ENCODE results near the gene FMNL2.

Gene FMNL2

DNA sequence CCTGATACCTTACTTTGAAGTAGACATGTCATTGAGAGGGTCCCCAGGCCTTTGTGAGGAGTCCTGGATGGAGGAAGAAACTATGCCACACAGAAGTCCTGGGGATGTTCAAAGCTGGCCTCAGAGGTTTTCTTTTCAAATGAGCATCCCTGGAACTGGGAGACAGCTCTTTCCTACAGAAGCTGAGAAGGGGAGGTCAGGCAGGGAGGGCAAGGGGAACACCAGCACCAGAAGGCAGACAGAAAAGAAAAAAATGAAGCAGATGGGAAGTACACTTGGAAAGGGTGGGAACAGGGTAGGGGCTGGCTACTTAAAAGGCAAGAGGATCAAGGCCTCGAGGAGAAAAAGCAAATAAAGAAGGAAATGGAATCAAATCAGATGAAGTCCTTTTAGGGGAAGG lies 120.0 kb downstream of the FMNL2 start:
- TF ChIP-seq PAX5 (IDR thresholded peaks at IDR 0.05; ENCODE audit: insufficient read depth, low read length, severe bottlenecking) (no peak), SPI1 (IDR thresholded peaks at IDR 0.05; ENCODE audit: low read depth, low read length) (no peak), POLR2AphosphoS5 (IDR thresholded peaks at IDR 0.05; ENCODE audit: low read depth, low read length) (no peak), POLR2A (IDR thresholded peaks at IDR 0.05; ENCODE audit: low read depth, low read length) (no peak), POU2F2 (IDR thresholded peaks at IDR 0.05; ENCODE audit: low read depth, low read length) (no peak), TAF1 (IDR thresholded peaks at IDR 0.05; ENCODE audit: low read depth, low read length) (no peak)
- FAIRE-seq (no peak), DNase-seq (ENCODE audit: insufficient read length, low spot score) (no peak)

DNA sequence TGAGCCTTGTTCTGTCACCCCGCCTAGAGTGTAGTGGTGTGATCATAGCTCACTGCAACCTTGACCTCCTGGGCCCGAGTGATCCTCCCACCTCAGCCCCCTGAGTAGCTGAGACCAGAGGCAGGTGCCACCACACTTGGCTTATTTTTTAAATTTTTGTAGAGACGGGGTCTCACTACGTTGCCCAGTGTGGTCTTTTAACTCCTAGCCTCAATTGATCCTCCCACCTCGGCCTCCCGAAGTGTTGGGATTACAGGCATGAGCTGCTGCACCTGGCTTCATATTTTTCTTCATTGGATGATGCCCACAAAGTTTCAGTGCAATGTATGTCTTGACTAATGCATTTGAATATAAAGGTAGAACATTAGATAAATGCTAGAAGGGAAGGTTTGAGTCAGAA lies 120.8 kb downstream of the FMNL2 start:
- no peak for DNase-seq (ENCODE audit: insufficient read length, low spot score)
- FAIRE-seq, result no peak
- TF ChIP-seq TAF1 (IDR thresholded peaks at IDR 0.05; ENCODE audit: low read depth, low read length) (no peak), PAX5 (IDR thresholded peaks at IDR 0.05; ENCODE audit: insufficient read depth, low read length, severe bottlenecking) (no peak), POU2F2 (IDR thresholded peaks at IDR 0.05; ENCODE audit: low read depth, low read length) (no peak), POLR2A (IDR thresholded peaks at IDR 0.05; ENCODE audit: low read depth, low read length) (no peak), SPI1 (IDR thresholded peaks at IDR 0.05; ENCODE audit: low read depth, low read length) (no peak), POLR2AphosphoS5 (IDR thresholded peaks at IDR 0.05; ENCODE audit: low read depth, low read length) (no peak)

DNA sequence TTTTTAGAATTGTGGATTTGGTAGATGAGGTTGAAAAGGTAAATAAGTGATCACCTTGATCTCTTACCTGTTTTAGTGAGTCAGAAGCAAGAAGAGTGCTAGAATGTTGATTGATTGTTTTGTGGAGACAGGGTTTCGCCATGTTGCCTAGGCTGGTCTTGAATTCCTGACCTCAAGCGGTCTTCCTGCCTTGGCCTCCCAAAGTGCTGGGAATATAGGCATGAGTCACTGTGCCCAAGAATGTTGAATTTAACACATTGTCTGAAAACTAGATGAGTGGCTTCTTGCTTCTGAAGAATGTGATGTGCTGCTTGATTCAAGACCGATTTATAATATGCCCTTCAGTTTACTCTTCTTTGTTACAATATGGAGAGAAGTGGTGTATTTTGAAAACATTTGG lies 121.3 kb downstream of the FMNL2 start:
- TF ChIP-seq SPI1 (IDR thresholded peaks at IDR 0.05; ENCODE audit: low read depth, low read length), result no peak
- TF ChIP-seq POU2F2 (IDR thresholded peaks at IDR 0.05; ENCODE audit: low read depth, low read length), result no peak
- no peak for TF ChIP-seq TAF1 (IDR thresholded peaks at IDR 0.05; ENCODE audit: low read depth, low read length)
- no peak for TF ChIP-seq POLR2AphosphoS5 (IDR thresholded peaks at IDR 0.05; ENCODE audit: low read depth, low read length)
- TF ChIP-seq PAX5 (IDR thresholded peaks at IDR 0.05; ENCODE audit: insufficient read depth, low read length, severe bottlenecking), result no peak
- no peak for TF ChIP-seq POLR2A (IDR thresholded peaks at IDR 0.05; ENCODE audit: low read depth, low read length)
- DNase-seq (ENCODE audit: insufficient read length, low spot score), result no peak
- FAIRE-seq, result no peak

DNA sequence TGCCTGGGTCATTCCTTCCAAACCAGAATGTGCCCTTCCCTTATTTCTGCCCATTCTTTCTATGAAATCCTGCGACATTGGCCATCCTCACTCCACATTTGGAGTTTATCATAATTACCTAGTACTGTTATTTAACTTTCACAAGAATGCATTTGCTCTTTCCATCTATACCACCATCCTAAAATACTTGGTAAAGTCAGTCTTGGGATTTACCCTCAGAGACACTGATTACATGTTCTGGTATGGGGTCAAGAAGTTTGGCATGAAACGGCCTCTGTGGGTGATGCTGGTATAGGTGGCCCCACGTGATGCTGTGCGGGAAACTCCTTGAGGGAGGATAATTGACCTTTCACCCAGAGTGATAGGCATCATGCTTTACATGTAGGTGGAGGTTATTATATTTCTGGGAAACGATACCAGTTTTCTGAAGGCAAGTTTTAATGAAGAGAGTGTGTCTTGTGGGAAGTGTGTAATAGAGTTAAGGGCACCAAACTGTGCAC lies 123.5 kb downstream of the FMNL2 start:
- FAIRE-seq (no peak), DNase-seq (ENCODE audit: insufficient read length, low spot score) (no peak)
- no peak for TF ChIP-seq POU2F2 (IDR thresholded peaks at IDR 0.05; ENCODE audit: low read depth, low read length)
- TF ChIP-seq SPI1 (IDR thresholded peaks at IDR 0.05; ENCODE audit: low read depth, low read length), result no peak
- TF ChIP-seq POLR2AphosphoS5 (IDR thresholded peaks at IDR 0.05; ENCODE audit: low read depth, low read length), result no peak
- no peak for TF ChIP-seq TAF1 (IDR thresholded peaks at IDR 0.05; ENCODE audit: low read depth, low read length)
- no peak for TF ChIP-seq POLR2A (IDR thresholded peaks at IDR 0.05; ENCODE audit: low read depth, low read length)
- TF ChIP-seq PAX5 (IDR thresholded peaks at IDR 0.05; ENCODE audit: insufficient read depth, low read length, severe bottlenecking), result no peak

DNA sequence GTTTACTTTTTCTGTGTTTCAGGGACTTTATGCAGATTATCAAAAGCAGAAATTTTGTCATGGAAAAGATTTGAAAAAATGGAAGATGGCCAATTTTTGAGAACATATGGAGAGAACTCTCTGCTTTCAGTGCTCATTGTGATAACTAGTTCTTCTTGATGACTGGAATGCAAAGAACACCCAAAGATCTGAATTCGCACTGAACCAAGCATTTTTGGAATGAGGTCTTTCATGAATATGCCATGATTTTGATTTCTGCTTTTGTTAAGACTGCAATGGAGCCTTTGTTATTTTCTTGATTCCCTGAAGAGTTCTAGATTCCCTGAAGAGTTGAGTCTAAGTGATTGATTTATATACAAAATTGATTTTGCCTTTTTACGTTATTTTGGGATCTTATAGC lies 124.1 kb downstream of the FMNL2 start:
- TF ChIP-seq POLR2AphosphoS5 (IDR thresholded peaks at IDR 0.05; ENCODE audit: low read depth, low read length) (no peak), POLR2A (IDR thresholded peaks at IDR 0.05; ENCODE audit: low read depth, low read length) (no peak), SPI1 (IDR thresholded peaks at IDR 0.05; ENCODE audit: low read depth, low read length) (no peak), PAX5 (IDR thresholded peaks at IDR 0.05; ENCODE audit: insufficient read depth, low read length, severe bottlenecking) (no peak), TAF1 (IDR thresholded peaks at IDR 0.05; ENCODE audit: low read depth, low read length) (no peak), POU2F2 (IDR thresholded peaks at IDR 0.05; ENCODE audit: low read depth, low read length) (no peak)
- FAIRE-seq (no peak), DNase-seq (ENCODE audit: insufficient read length, low spot score) (no peak)

DNA sequence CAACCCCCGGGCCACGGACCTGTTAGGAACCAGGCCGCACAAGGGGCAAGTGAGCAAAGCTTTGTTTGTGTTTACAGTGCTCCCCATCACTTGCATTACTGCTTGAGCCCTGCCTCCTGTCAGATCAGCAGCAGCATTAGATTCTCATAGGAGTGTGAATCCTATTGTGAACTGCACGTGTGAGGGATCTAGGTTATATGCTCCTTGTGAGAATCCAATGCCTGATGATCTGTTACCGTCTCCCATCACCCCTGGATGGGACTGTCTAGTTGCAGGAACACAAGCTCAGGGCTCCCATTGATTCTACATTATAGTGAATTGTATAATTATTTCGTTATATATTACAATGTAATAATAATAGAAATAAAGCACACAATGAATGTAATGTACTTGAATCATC lies 125.6 kb downstream of the FMNL2 start:
- FAIRE-seq, result no peak
- DNase-seq (ENCODE audit: insufficient read length, low spot score), result no peak
- TF ChIP-seq SPI1 (IDR thresholded peaks at IDR 0.05; ENCODE audit: low read depth, low read length), result no peak
- no peak for TF ChIP-seq PAX5 (IDR thresholded peaks at IDR 0.05; ENCODE audit: insufficient read depth, low read length, severe bottlenecking)
- TF ChIP-seq POLR2A (IDR thresholded peaks at IDR 0.05; ENCODE audit: low read depth, low read length), result no peak
- TF ChIP-seq POLR2AphosphoS5 (IDR thresholded peaks at IDR 0.05; ENCODE audit: low read depth, low read length), result no peak
- no peak for TF ChIP-seq TAF1 (IDR thresholded peaks at IDR 0.05; ENCODE audit: low read depth, low read length)
- no peak for TF ChIP-seq POU2F2 (IDR thresholded peaks at IDR 0.05; ENCODE audit: low read depth, low read length)

DNA sequence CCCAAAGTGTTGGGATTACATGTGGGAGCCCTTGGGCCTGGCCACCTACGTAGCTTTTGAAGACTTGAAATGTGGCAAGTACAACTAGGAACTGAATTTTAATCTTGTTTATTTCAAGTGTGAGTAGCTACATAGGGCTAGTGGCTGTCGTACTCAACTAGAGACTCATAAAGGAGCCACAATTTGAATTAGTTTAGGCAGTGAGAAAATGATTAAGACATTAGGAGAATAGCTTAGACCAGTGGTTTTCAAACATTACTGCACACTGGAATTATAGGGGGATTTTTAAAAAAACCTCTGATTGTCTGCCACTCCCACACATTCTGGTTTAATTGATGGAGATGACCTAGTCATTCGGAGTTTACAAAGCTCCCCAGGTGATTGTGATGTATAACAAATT lies 127.1 kb downstream of the FMNL2 start:
- TF ChIP-seq POU2F2 (IDR thresholded peaks at IDR 0.05; ENCODE audit: low read depth, low read length), result no peak
- no peak for TF ChIP-seq TAF1 (IDR thresholded peaks at IDR 0.05; ENCODE audit: low read depth, low read length)
- no peak for TF ChIP-seq POLR2AphosphoS5 (IDR thresholded peaks at IDR 0.05; ENCODE audit: low read depth, low read length)
- FAIRE-seq (no peak), DNase-seq (ENCODE audit: insufficient read length, low spot score) (no peak)

DNA sequence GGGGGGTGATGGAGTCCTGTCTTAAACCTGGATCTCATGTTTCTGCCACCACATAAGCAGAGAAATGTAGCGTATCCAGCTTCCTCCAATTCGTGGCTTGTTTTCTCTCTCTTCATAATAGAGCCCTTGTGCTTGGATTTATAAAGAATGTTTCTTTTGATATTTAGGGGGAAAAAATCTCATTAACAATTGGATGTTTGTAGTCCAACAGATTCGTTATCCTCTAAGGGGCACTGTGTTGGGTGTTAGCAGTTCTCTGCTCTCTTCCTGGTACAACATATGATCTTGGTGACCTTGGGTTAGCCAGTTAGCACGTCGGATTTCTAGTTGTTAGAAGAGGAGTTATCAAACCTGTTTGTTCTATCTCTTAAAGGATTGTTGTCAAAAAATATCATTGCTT lies 127.8 kb downstream of the FMNL2 start:
- FAIRE-seq (no peak), DNase-seq (ENCODE audit: insufficient read length, low spot score) (no peak)
- TF ChIP-seq PAX5 (IDR thresholded peaks at IDR 0.05; ENCODE audit: insufficient read depth, low read length, severe bottlenecking), result no peak
- TF ChIP-seq POU2F2 (IDR thresholded peaks at IDR 0.05; ENCODE audit: low read depth, low read length), result no peak
- no peak for TF ChIP-seq POLR2A (IDR thresholded peaks at IDR 0.05; ENCODE audit: low read depth, low read length)
- no peak for TF ChIP-seq SPI1 (IDR thresholded peaks at IDR 0.05; ENCODE audit: low read depth, low read length)
- TF ChIP-seq TAF1 (IDR thresholded peaks at IDR 0.05; ENCODE audit: low read depth, low read length), result no peak
- TF ChIP-seq POLR2AphosphoS5 (IDR thresholded peaks at IDR 0.05; ENCODE audit: low read depth, low read length), result no peak

DNA sequence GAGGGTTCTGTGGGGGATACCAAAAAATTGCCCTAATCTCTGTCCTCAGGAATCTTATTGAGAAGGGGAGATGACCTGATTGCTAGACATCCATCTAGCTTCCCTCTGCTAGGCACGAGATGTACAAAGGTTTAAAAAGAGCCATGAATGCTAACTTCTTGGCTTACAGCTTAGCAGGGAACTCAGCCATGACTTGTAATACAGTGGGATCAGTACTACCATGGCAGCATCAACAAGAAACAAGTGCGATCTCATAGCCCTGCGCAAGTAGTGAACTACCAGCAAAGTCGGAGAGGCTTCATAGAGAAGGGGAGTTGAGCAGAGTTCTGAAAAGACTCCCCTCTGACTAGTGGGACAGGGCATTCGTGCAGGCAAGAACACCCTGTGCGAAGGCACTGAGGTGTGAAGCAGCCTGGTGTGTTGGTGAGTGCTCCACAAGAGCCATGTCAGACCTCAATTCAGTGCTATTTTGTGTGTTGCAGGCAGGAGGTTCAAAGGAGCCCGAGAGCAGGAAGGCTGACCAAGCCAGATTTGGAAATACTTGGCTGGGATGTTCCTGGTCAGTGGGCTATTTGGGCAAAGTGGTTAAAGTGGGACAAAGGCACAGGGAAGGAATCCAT lies 130.0 kb downstream of the FMNL2 start:
- TF ChIP-seq TAF1 (IDR thresholded peaks at IDR 0.05; ENCODE audit: low read depth, low read length) (no peak), POLR2AphosphoS5 (IDR thresholded peaks at IDR 0.05; ENCODE audit: low read depth, low read length) (no peak), POU2F2 (IDR thresholded peaks at IDR 0.05; ENCODE audit: low read depth, low read length) (no peak), POLR2A (IDR thresholded peaks at IDR 0.05; ENCODE audit: low read depth, low read length) (no peak), SPI1 (IDR thresholded peaks at IDR 0.05; ENCODE audit: low read depth, low read length) (no peak), PAX5 (IDR thresholded peaks at IDR 0.05; ENCODE audit: insufficient read depth, low read length, severe bottlenecking) (no peak)
- FAIRE-seq (no peak), DNase-seq (ENCODE audit: insufficient read length, low spot score) (no peak)

DNA sequence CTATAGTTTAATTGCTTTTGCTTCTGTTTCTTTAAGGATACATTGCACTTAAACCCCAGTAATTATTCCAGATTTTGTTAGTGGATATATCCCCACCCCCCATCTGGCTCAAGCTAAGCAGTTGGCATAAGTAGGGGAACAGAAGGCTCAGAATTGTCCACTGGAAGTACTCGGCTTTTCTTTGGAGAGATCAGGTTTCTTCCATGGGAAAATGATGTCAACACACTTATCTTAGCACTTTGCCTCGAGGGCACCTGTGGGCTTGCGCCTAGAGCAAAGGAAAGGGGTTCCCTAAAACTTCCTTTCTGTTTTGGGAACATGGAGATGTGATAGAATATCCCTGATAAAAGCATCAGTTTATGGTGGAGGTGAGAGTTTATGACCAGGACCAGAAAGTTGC lies 130.6 kb downstream of the FMNL2 start:
- TF ChIP-seq TAF1 (IDR thresholded peaks at IDR 0.05; ENCODE audit: low read depth, low read length) (no peak), PAX5 (IDR thresholded peaks at IDR 0.05; ENCODE audit: insufficient read depth, low read length, severe bottlenecking) (no peak), POU2F2 (IDR thresholded peaks at IDR 0.05; ENCODE audit: low read depth, low read length) (no peak), POLR2A (IDR thresholded peaks at IDR 0.05; ENCODE audit: low read depth, low read length) (no peak), SPI1 (IDR thresholded peaks at IDR 0.05; ENCODE audit: low read depth, low read length) (no peak), POLR2AphosphoS5 (IDR thresholded peaks at IDR 0.05; ENCODE audit: low read depth, low read length) (no peak)
- no peak for FAIRE-seq
- DNase-seq (ENCODE audit: insufficient read length, low spot score), result no peak
